Endothelial cell of umbilical vein (primary cell): Measurements from ENCODE around the gene AXIN2. TPM values are rescaled to one million over a fixed set of nuclear protein-coding genes. Genes with fewer than 3 reads are reported as not detected.

Experiments used
- BruUV-seq: library from RNA; stranded (reverse); fragments of 400-500 nt; replicated peaks from 2 replicates; lab custom pipeline; 2021; lab: Mats Ljungman, UMichigan
- CTCF ChIA-PET: fragments of 300-600, 350-600 bp; sonication (Branson Sonifier 250); formaldehyde crosslinking; loops from one replicate; lab custom pipeline; 2021; ENCODE audit warnings: antibody characterized with exemption, inconsistent platforms; lab: Charles Lee
- POLR2A ChIA-PET: fragments of 300-600, 350-600 bp; sonication (Branson Sonifier 250); formaldehyde crosslinking; loops from one replicate; lab custom pipeline; 2021; ENCODE audit warnings: antibody characterized with exemption, inconsistent platforms; lab: Charles Lee
- DNase-seq: peaks from one replicate; pipeline ENCODE4 v3.0.0-alpha.2; 2011; ENCODE audit warnings: low read depth, low spot score
- FAIRE-seq: peaks from 2 replicates; lab custom pipeline; 2011; peaks lifted over from hg19 to GRCh38; lab: Jason Lieb, UNC
- H2AFZ ChIP-seq: 2 replicates; pipeline ENCODE4 v1.6.0; 2012; ENCODE audit warnings: low read depth, low read length, control low read depth, inconsistent platforms
- H3K27ac ChIP-seq: 2 replicates; pipeline ENCODE4 v1.5.1; 2011; ENCODE audit warnings: low read depth, mild to moderate bottlenecking, control low read depth, low read length, moderate library complexity; ENCODE audit not compliant: insufficient read depth
- H3K27me3 ChIP-seq, 2 experiments: 2 replicates each; pipeline versions ENCODE4 v1.6.0 to v1.6.1; 2011; ENCODE audit warnings: low read length in 2 of 2, mixed read lengths in 1 of 2; ENCODE audit not compliant: control insufficient read depth in 2 of 2, insufficient read depth in 2 of 2
- H3K36me3 ChIP-seq, 2 experiments: 2 replicates in 1 of 2; 3 replicates in 1 of 2; pipeline ENCODE4 v1.5.1; 2011; ENCODE audit warnings: low read length in 2 of 2, mild to moderate bottlenecking in 1 of 2, moderate library complexity in 1 of 2; ENCODE audit not compliant: control insufficient read depth in 2 of 2, insufficient read depth in 2 of 2; ENCODE audit errors: extremely low read depth in 1 of 2
- H3K4me1 ChIP-seq: 3 replicates; pipeline ENCODE4 v1.5.1; 2011; ENCODE audit warnings: mild to moderate bottlenecking, low read length; ENCODE audit not compliant: control insufficient read depth, insufficient read depth; ENCODE audit errors: extremely low read depth
- H3K4me2 ChIP-seq: 2 replicates; pipeline ENCODE4 v1.6.1; 2011; ENCODE audit warnings: low read length, control low read depth, mixed read lengths; ENCODE audit not compliant: insufficient read depth
- H3K4me3 ChIP-seq, 3 experiments: fragments of 200-600 bp in 1 of 3; sonication (generic), shearing (Covaris generic) in 1 of 3; replicated peaks in 1 of 3; 2 replicates each; pipeline ENCODE4 v1.5.1; 2011 to 2016; ENCODE audit warnings: control low read depth in 3 of 3, low read length in 3 of 3, mild to moderate bottlenecking in 2 of 3, inconsistent platforms in 1 of 3, low read depth in 1 of 3, moderate library complexity in 1 of 3; ENCODE audit not compliant: insufficient read depth in 1 of 3
- H3K79me2 ChIP-seq: 2 replicates; pipeline ENCODE4 v1.6.0; 2012; ENCODE audit warnings: low read length, inconsistent platforms; ENCODE audit not compliant: control insufficient read depth, insufficient read depth
- H3K9ac ChIP-seq: replicated peaks from 2 replicates; pipeline ENCODE3; 2011; ENCODE audit warnings: low read length, control low read depth; ENCODE audit not compliant: insufficient read depth; ENCODE audit errors: extremely low read depth
- H3K9me1 ChIP-seq: replicated peaks from 3 replicates; pipeline ENCODE4 v1.6.0; 2011; ENCODE audit warnings: mild to moderate bottlenecking, low read length; ENCODE audit not compliant: control insufficient read depth, insufficient read depth; ENCODE audit errors: extremely low read depth
- H3K9me3 ChIP-seq: replicated peaks from 2 replicates; pipeline ENCODE4 v1.5.1; 2012; ENCODE audit warnings: low read length, inconsistent platforms; ENCODE audit not compliant: control insufficient read depth, insufficient read depth
- H4K20me1 ChIP-seq: replicated peaks from 2 replicates; pipeline ENCODE3; 2011; ENCODE audit warnings: mild to moderate bottlenecking, low read length; ENCODE audit not compliant: control insufficient read depth, insufficient read depth; ENCODE audit errors: extremely low read depth
- EZH2 ChIP-seq: IDR thresholded peaks from 2 replicates; pipeline ENCODE4 v1.6.1; 2012; ENCODE audit warnings: borderline replicate concordance, low read depth, mild to moderate bottlenecking, moderate library complexity, low read length, inconsistent platforms; ENCODE audit not compliant: severe bottlenecking
- FOS ChIP-seq: IDR thresholded peaks from 2 replicates; pipeline ENCODE4 v1.6.1; 2011; ENCODE audit warnings: mild to moderate bottlenecking, low read length, moderate library complexity, borderline replicate concordance; ENCODE audit not compliant: insufficient read depth
- GATA2 ChIP-seq: IDR thresholded peaks from 2 replicates; pipeline ENCODE4 v1.7.0; 2011; ENCODE audit warnings: low read depth, mild to moderate bottlenecking, moderate library complexity, mixed read lengths, low read length; ENCODE audit not compliant: insufficient read length, insufficient read depth
- JUN ChIP-seq: IDR thresholded peaks from 2 replicates; pipeline ENCODE4 v1.6.1; 2011; ENCODE audit warnings: borderline replicate concordance, low read depth; ENCODE audit not compliant: insufficient read length, insufficient read depth
- MYC ChIP-seq: IDR thresholded peaks from one replicate; pipeline ENCODE4 v1.6.1; 2011; ENCODE audit warnings: mild to moderate bottlenecking, low read depth, low read length
- POLR2A ChIP-seq: IDR thresholded peaks from 2 replicates; pipeline ENCODE4 v1.6.1; 2012; ENCODE audit warnings: low read depth, mild to moderate bottlenecking, control low read depth, low read length
- POLR2AphosphoS5 ChIP-seq: IDR thresholded peaks from 2 replicates; pipeline ENCODE4 v1.6.1; 2012; ENCODE audit warnings: low read depth, mild to moderate bottlenecking, control low read depth, low read length, moderate library complexity; ENCODE audit not compliant: insufficient read depth
- dilution Hi-C: fragments of 300-500 bp; cut with MboI; formaldehyde crosslinking; loops from one replicate; pipeline ENCODE4 v1.15.0; 2019; ENCODE audit warnings: low sequenced_read_pairs; ENCODE audit not compliant: extremely low pct_ligation_motif_present
- intact Hi-C: fragments of 100-400 bp; cut with micrococcal nuclease; formaldehyde crosslinking; loops from one replicate; pipeline ENCODE4 v1.10.0; 2022
- polyA plus RNA-seq, 4 experiments: library from polyadenylated mRNA; depleted of rRNA in 3 of 4; stranded (reverse) in 3 of 4; unstranded in 1 of 4; fragments of >200 nt; gene quantifications; 2 replicates each; pipeline versions ENCODE4 v1.2.1 to v1.2.3, GENCODE V29; 2011 to 2012; ENCODE audit warnings: missing spikeins in 1 of 4
- total RNA-seq: library from RNA; stranded (reverse); gene quantifications from 2 replicates; pipeline ENCODE4 v1.2.3, GENCODE V29; 2021
- TF ChIP-seq, protein P1 (sequence below), 2 donors: IDR thresholded peaks; 1 replicate in 1 of 2; 2 replicates in 1 of 2; pipeline ENCODE4 v1.5.1; 2011; ENCODE audit warnings: low read length in 2 of 2, mild to moderate bottlenecking in 2 of 2, moderate library complexity in 2 of 2, control low read depth in 1 of 2, inconsistent platforms in 1 of 2, low read depth in 1 of 2; ENCODE audit not compliant: insufficient read depth in 1 of 2; ENCODE audit errors: extremely low read depth in 1 of 2
- TF ChIP-seq, protein P2 (sequence below): IDR thresholded peaks from 2 replicates; pipeline ENCODE4 v1.6.1; 2011; ENCODE audit not compliant: insufficient read depth, insufficient read length

Gene AXIN2
- total and polyA plus RNA-seq, 2 donors (not counting 3 experiments of a cell fraction or from before 2014, with no cell fraction given) = 1.3 to 3.0 TPM

DNA sequence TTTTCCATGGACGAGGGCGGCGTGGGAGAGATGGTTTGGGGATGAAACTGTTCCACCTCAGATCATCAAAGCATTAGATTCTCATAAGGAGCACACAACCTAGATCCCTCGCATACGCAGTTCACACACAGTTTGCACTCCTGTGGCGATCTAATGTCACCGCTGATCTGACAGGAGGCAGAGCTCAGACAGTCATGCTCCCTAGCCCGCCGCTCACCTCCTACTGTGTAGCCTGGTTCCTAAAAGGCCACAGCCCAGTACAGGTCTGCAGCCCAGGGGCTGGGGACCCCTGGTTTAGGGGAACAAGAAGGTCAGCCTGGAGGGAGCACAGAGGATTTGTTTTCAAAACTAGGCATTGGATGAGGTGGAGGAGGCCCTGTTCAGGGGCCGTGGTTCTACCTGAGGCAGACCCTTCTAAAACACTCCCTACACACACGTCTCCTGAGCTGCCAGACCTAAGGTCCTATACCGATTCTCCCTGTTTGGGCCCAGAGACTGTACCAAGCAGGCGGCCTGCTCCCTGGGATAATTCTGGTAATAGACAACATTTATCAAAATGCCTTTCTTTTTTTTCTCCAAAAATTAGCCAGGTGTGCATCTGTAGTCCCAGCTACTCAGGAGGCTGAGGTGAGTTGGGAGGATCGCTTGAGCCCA is 38.6 kb downstream of the AXIN2 start:
- dilution Hi-C loops (no loop called here), intact Hi-C loops (no loop called here)
- Histone ChIP-seq H3K4me2 (no peak overlapping the region), H3K4me1 (no peaks in the 10 kb centered on the region), H3K4me3 (no peak overlapping the region), H3K9ac (no peak overlapping the region), H3K79me2 (no peaks in the 10 kb centered on the region), H2AFZ (no peak overlapping the region), H3K27me3 (no peaks in the 10 kb centered on the region), H3K9me3 (no peaks in the 10 kb centered on the region), H3K36me3 (no peaks in the 10 kb centered on the region), H3K27ac (no peak overlapping the region), H3K9me1 (no peaks in the 10 kb centered on the region), H4K20me1 (no peaks in the 10 kb centered on the region)
- no peak for TF ChIP-seq POLR2AphosphoS5
- TF ChIP-seq FOS = no peak
- no peak for TF ChIP-seq JUN
- no peak for TF ChIP-seq MYC
- no peak for TF ChIP-seq GATA2
- no TSS peak for BruUV-seq
- POLR2A ChIA-PET = no interaction called here
- no peak for DNase-seq
- CTCF ChIA-PET = interaction anchor here (0.6 to 1.1 kb wide), 4 partner anchors 21 to 520 kb away, joined by 3 to 4 read pairs (median 3); no protein-coding TSS in a partner anchor
- no peak for FAIRE-seq

DNA sequence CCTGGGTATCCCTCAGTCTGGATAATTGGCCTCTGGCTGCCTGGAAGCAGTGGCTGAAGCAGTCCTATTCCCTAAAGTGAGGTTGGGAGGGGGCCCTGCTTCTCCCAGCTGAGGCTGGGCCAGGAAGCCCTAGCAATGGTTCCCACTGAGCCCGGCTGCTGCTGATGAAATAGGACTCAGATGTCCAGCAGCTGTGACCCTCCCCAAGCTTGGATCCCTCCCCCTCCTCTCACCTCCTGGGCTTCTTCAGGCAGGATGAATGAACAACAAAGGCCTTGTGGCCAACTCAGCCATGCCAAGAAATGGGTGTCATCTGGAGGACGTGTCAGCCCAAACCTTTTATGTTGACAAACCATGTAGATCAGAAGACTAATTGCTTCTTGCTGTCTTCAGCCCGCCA is 42.0 kb downstream of the AXIN2 start:
- H3K4me2 ChIP-seq = no peak overlapping the region
- TF ChIP-seq EZH2 (no peak), POLR2A (no peak), GATA2 (no peak), POLR2AphosphoS5 (no peak), JUN (no peak), FOS (no peak), MYC (no peak)
- TF ChIP-seq, protein P1, sequence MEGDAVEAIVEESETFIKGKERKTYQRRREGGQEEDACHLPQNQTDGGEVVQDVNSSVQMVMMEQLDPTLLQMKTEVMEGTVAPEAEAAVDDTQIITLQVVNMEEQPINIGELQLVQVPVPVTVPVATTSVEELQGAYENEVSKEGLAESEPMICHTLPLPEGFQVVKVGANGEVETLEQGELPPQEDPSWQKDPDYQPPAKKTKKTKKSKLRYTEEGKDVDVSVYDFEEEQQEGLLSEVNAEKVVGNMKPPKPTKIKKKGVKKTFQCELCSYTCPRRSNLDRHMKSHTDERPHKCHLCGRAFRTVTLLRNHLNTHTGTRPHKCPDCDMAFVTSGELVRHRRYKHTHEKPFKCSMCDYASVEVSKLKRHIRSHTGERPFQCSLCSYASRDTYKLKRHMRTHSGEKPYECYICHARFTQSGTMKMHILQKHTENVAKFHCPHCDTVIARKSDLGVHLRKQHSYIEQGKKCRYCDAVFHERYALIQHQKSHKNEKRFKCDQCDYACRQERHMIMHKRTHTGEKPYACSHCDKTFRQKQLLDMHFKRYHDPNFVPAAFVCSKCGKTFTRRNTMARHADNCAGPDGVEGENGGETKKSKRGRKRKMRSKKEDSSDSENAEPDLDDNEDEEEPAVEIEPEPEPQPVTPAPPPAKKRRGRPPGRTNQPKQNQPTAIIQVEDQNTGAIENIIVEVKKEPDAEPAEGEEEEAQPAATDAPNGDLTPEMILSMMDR (IDR thresholded peaks at IDR 0.05; ENCODE audit: extremely low read depth in 1 of 2, insufficient read depth in 1 of 2, low read depth in 1 of 2, low read length in 2 of 2) = no peak
- TF ChIP-seq, protein P2, sequence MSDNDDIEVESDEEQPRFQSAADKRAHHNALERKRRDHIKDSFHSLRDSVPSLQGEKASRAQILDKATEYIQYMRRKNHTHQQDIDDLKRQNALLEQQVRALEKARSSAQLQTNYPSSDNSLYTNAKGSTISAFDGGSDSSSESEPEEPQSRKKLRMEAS = no peak
- H3K27me3 ChIP-seq = peaks cover 2 to 6% of the 10 kb centered on the region in 2 experiments
- no peaks in the 10 kb centered on the region for H3K79me2 ChIP-seq
- intact Hi-C loops = no loop called here
- H3K4me3 ChIP-seq = no peak overlapping the region
- no peak overlapping the region for H3K9ac ChIP-seq
- no peaks in the 10 kb centered on the region for H3K9me1 ChIP-seq
- BruUV-seq = no TSS peak
- no peaks in the 10 kb centered on the region for H3K4me1 ChIP-seq
- FAIRE-seq (no peak), DNase-seq (no peak)
- H3K36me3 ChIP-seq = no peaks in the 10 kb centered on the region
- POLR2A ChIA-PET = no interaction called here
- H3K27ac ChIP-seq = no peak overlapping the region
- no peak overlapping the region for H2AFZ ChIP-seq
- H4K20me1 ChIP-seq = no peaks in the 10 kb centered on the region
- dilution Hi-C loops = no loop called here
- no peaks in the 10 kb centered on the region for H3K9me3 ChIP-seq
- CTCF ChIA-PET = no interaction called here
